Suprapubic skin (tissue), 3 donors: ENCODE data around the gene TNIP1.

Experiments used
- CTCF ChIP-seq, 2 donors: fragments of 200-600 bp in 1 of 2; fragments of 450-650 bp in 1 of 2; sonication (generic) in 1 of 2; IDR thresholded peaks; one replicate each; pipeline ENCODE4 v1.5.1; 2016 to 2019; ENCODE audit warnings: antibody characterized with exemption in 2 of 2, mild to moderate bottlenecking in 1 of 2, moderate library complexity in 1 of 2
- POLR2AphosphoS5 ChIP-seq, 3 donors: sonication (generic); formaldehyde crosslinking; IDR thresholded peaks; one replicate each; pipeline ENCODE4 v1.6.1; 2017; ENCODE audit warnings: antibody characterized with exemption in 3 of 3

- TF ChIP-seq CTCF (IDR thresholded peaks at IDR 0.05) (no peak), POLR2AphosphoS5 (IDR thresholded peaks at IDR 0.05) (no peak)
Observed at GRCh38 chr5:151071848-151072629, 8.8 kb downstream of the TNIP1 start.
